Measurements from ENCODE around the gene SKIC2. TPM values are rescaled to one million over a fixed set of nuclear protein-coding genes. Genes with fewer than 3 reads are reported as not detected.
"Not testable (repeated sequence)": the region's sequence is repeated elsewhere in the genome, so short reads cannot be mapped to it uniquely, and the experiment has no call there.

The SKIC2 gene
- 10 to 100 TPM; 36.4 to 56.9 (median 45.8) TPM for polyA plus RNA-seq (ENCODE audit: insufficient read length in 4 of 4)

DNA sequence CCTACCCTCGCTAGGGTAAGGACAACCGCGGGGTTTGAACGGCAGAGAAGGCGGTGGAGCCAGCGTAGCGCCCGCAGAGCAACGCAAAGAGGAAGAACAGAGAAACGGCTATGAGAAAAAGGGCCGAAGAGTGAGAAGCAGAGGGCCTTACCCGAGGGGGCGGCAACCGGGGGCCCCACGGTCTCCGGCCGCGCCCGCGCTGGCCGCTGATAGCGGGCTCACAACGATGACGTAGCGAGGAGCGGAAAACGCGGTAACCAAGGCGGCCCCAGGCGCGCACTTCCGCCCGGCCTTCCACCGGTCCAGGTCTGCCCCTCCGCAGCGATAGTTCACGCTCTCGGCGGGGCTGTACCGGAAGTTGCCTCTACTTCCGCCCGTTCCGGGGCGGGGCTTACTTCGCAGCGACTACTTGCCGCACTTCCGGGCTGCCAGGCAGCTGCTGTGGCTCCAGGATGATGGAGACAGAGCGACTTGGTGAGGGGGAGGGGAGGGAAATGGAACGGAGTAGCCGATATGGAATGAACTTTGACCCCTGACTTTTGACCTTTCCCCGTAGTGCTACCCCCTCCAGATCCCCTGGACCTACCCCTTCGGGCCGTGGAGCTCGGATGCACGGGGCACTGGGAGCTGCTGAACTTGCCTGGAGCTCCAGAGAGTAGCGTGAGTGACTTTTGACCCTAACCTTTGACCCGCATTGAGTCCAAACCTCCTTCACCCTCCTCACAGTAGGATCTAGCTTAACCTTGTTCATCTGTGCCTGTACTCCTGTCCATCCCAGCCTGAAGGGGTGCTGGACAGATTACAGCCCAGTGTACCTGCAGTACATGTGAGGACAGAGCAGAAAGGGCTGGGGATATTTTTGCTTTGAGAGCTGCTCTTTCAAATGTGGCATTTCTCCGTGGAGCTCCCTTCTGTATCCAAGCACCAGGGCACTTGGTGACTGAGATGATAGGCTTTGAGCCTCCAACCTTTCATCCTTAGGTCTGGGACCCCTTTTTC lies at the start of gene SKIC2, which contains the start of gene NELFE:
Gene SKIC2, plus strand, starts transcription at position 435 of the 999 bp plus-strand sequence. Its CDS starts 18 bp downstream, at position 453.
Gene NELFE, minus strand, starts transcription at position 231 of the 999 bp plus-strand sequence. CDS start 525 bp downstream, outside the sequence.
- DNase-seq (ENCODE audit: low read depth in 4 of 4, low spot score in 2 of 4): peak; percentile 84 to 97 (median 93)

DNA sequence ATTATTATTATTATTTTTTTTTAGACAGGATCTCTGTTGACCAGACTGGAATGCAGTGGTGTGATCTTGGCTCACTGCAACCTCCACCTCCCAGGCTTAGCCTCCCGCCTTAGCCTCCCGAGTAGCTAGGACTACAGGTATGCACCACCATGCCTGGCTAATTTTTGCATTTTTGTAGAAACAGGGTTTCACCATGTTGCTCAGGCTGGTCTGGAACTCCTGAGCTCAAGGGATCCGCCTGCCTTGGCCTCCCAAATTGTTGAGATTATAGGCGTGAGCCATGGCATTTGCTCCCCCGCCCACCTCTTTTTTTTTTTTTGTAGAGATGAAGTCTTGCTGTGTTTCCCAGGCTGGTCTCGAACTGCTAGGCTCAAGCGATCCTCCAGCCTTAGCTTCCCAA lies 49.7 kb upstream of the SKIC2 start:
- not testable (repeated sequence) for DNase-seq (ENCODE audit: low read depth in 4 of 4, low spot score in 2 of 4)

DNA sequence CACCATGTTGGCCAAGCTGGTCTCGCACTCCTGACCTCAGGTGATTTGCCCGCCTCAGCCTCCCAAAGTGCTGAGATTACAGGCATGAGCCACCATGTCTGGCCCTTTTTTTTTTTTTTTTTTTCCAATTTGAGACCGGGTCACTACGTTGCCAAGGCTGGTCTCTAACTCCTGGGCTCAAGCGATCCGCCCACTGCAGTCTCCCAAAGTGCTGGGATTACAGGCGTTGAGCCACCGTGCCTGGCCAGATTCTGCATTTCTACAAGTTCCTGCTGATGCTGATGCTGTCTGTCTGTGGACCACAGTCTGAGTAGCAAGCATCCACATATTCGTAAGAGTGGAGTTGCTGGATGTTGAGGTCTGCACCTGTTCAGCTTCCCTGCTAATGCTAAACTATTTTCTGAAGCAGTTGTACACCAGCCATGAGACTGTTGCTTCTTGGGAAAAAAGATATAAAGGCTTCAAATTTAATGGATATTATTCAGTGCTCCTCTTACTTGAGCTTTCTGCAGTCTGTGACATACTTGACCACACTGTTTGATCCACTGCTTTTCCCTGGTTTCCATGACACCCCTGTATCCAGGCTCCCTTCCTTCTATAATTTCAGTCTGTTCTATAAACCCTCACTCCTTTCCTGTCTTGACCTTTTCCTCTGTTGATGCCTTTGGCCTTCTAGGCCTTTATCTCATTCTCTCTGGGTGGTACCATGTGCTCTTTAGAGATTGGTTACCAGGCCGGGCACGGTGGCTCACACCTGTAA lies 47.0 kb upstream of the SKIC2 start:
- DNase-seq (ENCODE audit: low read depth in 4 of 4, low spot score in 2 of 4): no peak

DNA sequence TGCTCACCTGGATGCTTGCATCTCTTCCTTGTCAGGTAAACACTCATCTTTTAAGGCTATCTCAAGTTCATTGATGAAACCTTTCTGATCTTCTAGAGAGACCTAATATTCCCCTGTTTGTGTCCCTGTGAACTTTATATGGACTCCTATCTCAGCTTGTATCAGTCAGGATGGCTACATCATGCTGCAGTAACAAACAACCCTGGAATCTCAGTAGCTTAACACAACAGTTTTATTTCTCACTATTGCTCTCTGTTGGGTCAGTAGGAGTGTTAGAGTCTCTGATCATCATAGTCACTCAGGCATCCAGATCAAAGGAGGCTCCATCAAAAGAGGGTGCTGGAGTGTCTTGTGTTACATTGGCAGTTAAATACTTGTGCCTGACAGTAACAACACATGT lies 43.6 kb upstream of the SKIC2 start:
- no peak for DNase-seq (ENCODE audit: low read depth in 4 of 4, low spot score in 2 of 4)

DNA sequence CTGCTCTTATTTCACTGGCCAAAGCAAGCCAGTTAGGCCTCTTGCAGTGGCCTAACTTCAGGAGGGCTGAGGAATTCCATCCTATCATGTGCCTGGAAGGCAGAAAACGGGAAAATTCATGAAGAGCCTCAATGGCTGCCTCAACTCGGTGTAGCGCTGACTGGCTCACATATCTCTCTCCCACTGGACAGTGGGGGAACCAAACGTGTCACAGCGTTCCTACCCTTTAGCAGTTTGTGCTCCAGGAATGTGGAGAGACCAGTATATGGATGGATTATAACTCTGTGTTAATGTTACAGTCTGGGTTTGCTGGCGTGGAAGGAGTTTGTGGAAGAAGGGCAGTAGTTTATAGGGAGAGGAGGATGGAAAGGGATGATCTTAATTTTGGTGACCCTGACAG lies 43.2 kb upstream of the SKIC2 start:
- DNase-seq (ENCODE audit: low read depth in 4 of 4, low spot score in 2 of 4): no peak

DNA sequence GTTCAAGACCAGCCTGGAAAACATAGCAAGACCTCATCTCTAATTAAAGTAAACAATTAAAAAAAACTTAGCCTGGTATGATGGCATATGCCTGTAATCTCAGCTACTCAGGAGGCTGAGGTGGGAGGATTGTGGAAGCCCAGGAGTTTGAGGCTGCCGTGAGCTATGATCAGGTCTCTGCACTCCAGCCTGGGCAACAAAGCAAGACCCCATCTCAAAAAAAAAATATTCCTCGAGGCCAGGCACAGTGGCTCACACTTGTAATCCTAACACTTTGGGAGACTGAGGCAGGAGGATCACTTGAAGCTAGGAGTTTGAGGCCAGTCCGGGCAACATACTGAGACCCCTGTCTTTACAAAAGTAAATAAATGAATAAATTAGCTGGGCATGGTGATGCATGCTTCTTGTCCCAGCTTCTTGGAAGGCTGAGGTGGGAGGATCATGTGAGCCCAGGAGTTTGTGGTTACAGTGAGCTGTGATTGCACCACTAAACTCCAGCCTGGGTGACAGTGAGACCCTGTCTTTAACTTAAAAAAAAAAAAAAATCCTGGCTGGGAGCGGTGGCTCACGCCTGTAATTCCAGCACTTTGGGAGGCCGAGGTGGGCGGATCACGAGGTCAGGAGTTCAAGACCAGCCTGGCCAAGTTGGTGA lies 40.8 kb upstream of the SKIC2 start:
- no peak for DNase-seq (ENCODE audit: low read depth in 4 of 4, low spot score in 2 of 4)

DNA sequence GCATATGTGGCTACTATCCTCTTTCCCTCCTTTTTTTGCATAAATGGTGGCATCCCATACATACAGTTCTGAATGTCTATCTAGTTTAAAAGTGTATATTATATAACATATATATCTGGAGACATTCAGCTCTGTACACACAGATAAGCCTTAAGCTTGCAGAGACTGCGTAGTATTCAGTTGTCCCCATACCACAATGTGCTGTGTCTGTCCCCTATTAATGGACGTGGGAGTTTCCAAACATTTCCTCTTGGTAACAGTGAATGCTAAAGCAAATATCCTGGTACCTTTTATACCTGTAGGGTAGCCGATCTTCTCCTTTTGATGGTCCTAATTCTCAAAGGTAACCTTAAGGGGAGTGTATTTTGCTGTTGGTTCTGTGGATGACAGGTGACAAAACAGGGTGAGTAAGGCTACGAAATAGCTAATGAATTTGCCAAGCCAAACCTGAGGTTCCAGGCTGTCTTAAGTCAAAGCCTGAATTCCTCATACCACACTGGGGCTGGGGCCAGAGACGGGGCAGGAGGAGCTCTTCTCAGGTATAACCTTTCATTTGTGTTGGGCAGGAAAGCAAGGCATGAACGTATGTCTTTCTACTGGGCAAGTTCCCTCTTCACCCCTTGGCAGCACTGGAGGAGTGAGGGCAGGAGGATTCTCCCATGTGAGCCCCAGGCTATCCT lies 39.2 kb upstream of the SKIC2 start:
- DNase-seq (ENCODE audit: low read depth in 4 of 4, low spot score in 2 of 4): no peak

DNA sequence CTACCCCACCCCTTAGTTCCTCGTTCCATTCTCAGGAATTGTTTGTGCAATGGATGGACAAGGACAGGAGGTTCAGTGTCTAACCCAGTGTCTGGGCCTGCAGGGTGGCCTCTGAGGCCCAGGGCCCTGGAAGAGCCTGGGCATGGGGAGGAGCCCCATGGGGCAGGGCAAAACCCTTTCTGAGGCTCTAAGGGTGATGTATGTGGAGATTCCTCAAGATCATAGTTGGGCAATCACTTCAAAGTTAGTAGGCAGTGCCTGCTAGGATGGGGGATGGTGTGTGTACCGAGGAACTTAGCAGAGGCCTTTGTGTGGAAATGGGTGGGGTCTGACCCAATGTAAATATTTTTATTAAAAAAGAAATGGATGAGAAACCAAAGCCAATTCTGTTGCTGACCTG lies 38.2 kb upstream of the SKIC2 start:
- no peak for DNase-seq (ENCODE audit: low read depth in 4 of 4, low spot score in 2 of 4)

DNA sequence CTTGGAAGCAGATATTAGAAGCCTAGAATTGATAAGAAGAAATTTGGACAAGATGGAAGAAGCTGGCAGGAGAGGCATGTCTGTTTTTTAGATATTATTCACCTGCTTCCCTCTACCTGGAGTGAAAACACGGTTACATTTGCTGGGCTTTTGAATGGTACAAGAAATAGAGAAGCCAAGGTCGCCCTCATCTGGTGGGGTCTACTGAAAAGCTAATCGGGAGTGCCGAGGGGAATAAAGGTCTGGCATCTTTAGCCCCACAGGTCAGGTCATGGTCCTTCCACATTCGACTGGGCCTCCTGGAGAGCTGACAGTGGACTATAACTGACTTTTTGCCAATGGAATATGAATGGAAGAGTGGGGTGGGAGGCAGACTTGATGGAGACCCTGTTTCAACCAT lies 36.0 kb upstream of the SKIC2 start:
- DNase-seq (ENCODE audit: low read depth in 4 of 4, low spot score in 2 of 4): no peak

DNA sequence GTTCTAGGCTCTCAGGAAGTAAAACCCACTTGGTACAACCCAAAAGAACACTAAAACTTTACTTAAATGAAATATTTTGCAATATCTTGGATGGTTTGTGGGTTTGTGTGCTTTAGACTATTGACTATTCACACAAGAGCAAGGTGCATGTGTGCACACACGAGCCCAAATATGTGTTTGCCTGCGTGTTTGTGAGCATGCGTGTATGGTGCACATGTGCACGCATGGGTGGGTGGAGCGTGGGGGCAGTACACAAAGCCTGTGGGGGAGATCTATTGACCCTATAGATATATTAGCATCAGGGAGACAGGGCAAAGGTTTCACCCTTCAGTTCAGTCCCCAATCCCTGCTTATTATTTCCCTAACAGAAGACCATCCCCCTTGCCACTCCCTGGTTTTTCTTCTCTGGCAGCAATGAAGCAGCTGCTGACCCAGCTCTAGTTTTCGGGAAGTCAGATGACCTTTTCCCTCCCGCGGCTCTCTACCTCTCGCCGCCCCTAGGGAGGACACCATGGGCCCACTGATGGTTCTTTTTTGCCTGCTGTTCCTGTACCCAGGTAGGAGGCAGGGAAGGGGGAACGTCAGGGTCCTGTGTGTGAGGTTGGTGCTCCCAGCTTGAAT lies 31.6 kb upstream of the SKIC2 start, which contains the start of gene C2:
Gene C2, plus strand, starts transcription at position 476 of the 621 bp plus-strand sequence. Its CDS starts 36 bp downstream, at position 512.
- no peak for DNase-seq (ENCODE audit: low read depth in 4 of 4, low spot score in 2 of 4)

DNA sequence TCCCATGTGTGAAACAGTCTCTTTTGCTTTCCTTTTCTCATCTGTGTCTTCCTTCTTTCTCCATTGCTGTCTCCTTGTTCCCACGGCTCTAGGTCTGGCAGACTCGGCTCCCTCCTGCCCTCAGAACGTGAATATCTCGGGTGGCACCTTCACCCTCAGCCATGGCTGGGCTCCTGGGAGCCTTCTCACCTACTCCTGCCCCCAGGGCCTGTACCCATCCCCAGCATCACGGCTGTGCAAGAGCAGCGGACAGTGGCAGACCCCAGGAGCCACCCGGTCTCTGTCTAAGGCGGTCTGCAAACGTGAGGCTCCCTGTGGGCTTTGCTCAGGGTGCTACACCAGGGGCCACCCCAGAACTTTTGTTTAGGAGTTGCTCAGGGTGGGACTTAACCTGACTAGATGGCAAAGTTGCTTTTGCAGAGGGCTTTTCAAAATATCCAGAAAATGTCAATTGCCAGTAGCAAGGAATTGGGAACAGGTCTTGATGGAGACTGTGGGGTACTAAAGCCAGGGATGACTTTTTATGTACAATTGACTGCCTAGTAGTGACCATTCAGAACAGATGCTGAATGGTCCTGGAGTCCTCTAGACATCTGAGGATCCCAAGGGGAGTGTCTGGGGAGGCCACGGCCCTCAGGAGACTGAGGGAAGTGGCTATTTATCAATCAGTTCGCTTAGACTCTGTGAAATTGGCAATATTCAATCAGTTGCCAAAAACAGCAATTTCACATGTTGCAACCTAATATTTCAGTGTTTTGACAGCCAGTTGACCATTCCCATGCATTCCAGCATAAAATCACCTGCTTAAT lies 30.9 kb upstream of the SKIC2 start:
- DNase-seq (ENCODE audit: low read depth in 4 of 4, low spot score in 2 of 4): no peak

DNA sequence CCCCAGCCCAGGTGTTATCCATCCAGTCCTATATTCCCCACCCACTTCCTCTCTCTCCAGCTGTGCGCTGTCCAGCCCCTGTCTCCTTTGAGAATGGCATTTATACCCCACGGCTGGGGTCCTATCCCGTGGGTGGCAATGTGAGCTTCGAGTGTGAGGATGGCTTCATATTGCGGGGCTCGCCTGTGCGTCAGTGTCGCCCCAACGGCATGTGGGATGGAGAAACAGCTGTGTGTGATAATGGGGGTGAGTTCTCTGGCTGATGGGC lies 30.4 kb upstream of the SKIC2 start:
- DNase-seq (ENCODE audit: low read depth in 4 of 4, low spot score in 2 of 4): no peak

DNA sequence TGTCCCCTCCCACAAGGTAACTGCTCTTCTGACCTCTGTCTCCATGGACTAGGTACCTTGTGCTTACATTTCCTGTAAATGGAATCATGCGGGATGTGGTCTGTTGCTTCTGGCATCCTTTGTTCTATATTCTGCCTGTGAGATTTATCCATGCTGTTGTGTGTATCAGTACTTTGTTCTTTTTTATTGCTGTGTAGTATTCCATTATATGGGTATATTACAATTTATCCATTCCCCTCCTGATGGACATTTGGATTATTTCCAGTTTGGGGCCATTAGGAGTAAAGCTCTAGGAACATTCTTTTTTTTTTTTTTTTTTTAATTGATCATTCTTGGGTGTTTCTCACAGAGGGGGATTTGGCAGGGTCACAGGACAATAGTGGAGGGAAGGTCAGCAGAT lies 28.0 kb upstream of the SKIC2 start:
- DNase-seq (ENCODE audit: low read depth in 4 of 4, low spot score in 2 of 4): no peak

DNA sequence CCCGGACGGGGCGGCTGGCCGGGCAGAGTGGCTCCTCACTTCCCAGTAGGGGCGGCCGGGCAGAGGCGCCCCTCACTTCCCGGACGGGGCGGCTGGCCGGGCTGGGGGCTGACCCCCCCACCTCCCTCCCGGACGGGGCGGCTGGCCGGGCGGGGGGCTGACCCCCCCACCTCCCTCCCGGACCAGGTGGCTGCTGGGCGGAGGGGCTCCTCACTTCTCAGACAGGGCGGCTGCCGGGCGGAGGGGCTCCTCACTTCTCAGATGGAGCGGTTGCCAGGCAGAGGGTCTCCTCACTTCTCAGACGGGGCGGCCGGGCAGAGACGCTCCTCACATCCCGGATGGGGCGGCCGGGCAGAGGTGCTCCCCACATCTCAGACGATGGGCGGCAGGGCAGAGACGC lies 26.8 kb upstream of the SKIC2 start:
- DNase-seq (ENCODE audit: low read depth in 4 of 4, low spot score in 2 of 4): not testable (repeated sequence)

DNA sequence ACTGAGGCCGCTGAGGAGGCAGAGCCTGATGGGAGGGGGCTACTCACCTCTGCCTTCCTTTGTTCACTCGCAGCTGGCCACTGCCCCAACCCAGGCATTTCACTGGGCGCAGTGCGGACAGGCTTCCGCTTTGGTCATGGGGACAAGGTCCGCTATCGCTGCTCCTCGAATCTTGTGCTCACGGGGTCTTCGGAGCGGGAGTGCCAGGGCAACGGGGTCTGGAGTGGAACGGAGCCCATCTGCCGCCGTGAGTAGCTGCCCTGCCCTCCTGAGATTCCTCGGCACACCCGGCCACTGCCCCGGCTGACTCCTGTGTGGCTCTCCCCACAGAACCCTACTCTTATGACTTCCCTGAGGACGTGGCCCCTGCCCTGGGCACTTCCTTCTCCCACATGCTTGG lies 25.4 kb upstream of the SKIC2 start:
- DNase-seq (ENCODE audit: low read depth in 4 of 4, low spot score in 2 of 4): no peak

DNA sequence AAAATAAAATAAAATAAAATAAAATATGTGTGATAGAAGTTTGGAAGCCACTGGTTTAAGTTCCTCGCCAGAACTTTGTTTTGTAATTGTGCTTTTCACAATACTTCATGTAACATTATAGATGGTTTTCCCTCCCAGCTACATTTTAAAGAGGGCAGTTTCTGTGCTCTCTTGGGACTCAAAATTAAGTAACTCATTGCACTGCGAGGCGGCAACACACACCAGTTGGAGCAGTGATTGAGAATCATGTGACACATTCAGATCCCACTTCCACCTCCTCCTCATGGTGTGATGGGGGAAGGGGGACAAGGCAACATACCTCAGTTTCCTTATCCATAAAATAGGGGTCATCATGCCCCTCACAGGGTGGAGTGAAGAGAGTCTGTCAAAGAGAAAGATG lies 24.0 kb upstream of the SKIC2 start:
- DNase-seq (ENCODE audit: low read depth in 4 of 4, low spot score in 2 of 4): no peak

DNA sequence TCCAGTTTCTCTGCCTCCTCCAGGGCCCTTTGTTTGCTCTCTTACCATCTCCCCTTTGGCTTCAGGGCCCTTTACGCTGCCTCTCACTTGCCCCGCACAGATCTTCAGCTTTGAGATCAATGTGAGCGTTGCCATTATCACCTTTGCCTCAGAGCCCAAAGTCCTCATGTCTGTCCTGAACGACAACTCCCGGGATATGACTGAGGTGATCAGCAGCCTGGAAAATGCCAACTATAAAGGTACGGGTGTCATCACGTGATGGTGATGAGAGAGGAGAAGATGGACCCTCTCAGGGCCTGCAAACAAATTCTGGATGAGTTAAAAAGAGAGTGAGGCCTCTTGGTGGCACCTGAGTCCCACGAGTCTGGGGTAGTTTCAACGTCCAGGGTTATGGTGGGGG lies 23.2 kb upstream of the SKIC2 start:
- no peak for DNase-seq (ENCODE audit: low read depth in 4 of 4, low spot score in 2 of 4)

DNA sequence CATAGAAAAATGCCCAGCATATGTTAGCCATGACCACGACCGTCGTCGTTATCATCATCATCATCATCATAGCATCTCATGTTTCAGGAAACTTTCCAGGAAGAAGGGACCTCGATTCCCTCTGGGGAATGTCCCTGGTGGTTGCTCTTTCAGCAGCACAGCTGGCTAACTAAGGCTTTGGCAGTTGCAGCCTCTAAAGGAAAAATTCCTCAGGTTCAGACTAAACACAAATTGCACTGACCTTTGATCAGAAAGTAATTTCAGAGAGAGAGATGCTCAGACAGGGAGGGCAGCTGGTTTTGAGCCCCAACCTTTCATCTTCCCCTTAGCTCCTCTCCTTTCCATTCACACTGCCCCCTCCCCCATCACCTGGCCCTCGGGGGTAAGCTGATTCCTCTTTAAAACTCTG lies 18.7 kb upstream of the SKIC2 start:
- DNase-seq (ENCODE audit: low read depth in 4 of 4, low spot score in 2 of 4): no peak

DNA sequence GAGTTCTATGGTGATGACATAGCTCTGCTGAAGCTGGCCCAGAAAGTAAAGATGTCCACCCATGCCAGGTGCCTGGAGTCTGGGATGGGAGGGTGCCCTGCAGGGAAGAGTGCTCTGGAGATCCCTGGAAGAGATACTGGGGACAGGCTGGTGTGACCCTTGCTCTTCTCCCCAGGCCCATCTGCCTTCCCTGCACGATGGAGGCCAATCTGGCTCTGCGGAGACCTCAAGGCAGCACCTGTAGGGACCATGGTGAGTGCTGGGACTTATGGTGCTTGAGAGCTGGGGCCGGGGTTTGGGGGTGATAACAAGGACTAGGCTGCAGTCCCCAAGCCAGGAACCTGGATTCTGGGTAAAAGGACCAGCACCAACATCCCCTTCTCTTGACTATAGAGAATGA lies 15.2 kb upstream of the SKIC2 start:
- DNase-seq (ENCODE audit: low read depth in 4 of 4, low spot score in 2 of 4): no peak

All from left renal cortex interstitium (tissue), 4 donors.